HG03571 (cell line): ENCODE results near the gene ZNF692.

Experiments used
- ATAC-seq: cut with Tn5 transposase; IDR thresholded peaks from one replicate; pipeline ENCODE4 v1.9.1; 2021; ENCODE audit not compliant: unreplicated experiment

The ZNF692 gene

GRCh38 chr1:248825909-248826760 lies 32.8 kb downstream of the ZNF692 start, which contains the start of gene SH3BP5L:
Gene SH3BP5L (minus strand): TSS chr1:248825915. CDS start chr1:248824935, 980 bp downstream.
- ATAC-seq, result peak; percentile 93

DNA sequence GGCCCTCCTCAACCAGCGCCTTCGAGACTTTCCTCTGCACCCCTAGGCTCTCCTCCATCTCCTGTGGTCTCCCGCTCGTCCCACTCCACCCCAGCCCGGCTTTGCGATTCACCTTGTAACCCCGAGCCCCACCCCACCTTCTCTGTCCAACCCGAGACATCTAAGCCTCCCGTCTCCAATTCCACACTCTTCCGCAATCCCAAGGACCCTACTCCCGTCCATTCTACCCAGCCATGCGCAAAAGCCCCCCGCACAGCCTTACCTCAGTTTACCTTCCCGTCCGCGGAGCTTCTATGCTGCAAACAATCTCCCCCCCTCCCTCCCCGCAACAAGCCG lies 33.3 kb downstream of the ZNF692 start:
- no peak for ATAC-seq

DNA sequence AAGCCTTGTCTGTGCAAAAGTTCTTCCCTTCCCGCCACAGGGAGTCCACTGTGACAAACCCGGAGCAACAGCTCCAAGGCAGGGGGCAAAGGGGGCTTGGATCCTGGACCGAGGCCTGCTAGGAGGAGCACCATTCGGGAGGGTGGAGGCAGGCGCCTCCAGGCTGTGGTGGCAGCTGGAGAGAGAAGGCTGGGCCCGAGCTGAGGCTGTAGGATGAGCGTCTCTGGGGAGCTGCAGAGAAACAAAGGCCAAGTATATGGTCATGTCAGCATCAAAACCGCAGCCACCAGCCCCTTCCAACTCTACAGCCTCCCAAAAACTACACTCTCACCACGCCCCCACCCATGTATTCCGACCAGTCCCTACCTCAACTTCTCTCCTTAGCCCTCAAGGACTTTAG lies 33.7 kb downstream of the ZNF692 start:
- ATAC-seq, result no peak

GRCh38 chr1:248824701-248825100 lies 34.2 kb downstream of the ZNF692 start:
- ATAC-seq, result no peak

DNA sequence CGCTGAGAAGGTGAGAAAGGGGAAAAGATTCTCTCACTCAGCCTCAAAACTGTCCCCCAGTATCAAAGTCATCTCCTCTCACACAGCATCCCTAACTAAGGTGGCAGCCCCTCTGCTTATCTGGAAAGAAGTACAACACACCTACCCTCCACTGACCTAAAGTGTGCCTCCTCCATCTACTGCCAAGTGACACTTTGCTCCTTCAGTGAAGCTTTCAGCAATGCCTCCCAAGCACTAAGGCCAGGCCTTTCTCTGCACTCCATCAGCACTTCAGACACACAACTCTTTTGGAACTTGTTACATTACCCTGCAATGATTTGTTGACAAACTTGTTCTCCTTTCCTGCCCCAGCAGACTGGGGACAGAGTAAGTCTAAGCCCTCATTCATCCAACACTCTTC lies 34.6 kb downstream of the ZNF692 start:
- ATAC-seq, result no peak

DNA sequence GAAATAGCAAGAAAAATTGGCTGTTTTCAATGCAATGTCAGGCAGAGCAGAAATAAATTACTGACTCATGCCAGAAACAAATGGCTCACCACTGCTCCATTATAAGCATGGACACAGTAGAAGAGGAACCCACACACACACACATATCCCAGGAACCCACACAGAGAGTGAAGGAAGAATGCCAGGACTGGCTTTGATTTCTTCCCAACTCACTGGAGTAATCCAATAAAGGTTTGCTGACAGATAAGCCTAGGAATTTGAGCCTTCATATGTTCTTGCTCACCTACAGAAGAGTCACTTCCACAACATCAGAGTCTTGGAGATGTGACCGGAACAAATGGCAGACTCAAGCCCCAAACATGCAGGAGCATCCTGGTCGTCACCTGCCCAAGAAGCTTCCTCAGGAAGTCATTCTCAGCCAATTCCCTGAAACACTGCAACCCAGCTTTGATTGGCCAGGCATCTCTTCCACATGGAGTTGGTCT lies 35.3 kb downstream of the ZNF692 start:
- ATAC-seq, result no peak

- ATAC-seq, result peak; percentile 20
Observed at GRCh38 chr1:248822148-248823032, 36.5 kb downstream of the ZNF692 start.

DNA sequence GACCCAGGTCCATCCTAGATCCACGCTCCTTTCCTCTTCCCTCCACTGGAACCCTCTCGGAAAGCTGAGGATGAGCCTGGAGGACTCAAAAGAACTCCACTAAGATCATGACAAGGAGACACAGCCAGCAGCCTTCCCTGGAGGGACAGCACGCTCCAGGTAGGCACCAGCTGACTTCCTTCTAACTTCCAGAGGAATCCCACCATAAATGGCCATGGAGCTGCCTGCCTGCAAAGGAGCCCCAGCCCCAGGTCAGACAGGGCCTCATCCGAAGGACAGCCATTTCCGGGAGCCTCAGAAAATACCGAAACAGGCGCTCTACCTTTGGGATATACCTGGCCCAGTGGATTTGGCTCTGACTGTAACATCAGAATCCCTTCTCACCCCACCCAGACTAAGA lies 37.2 kb downstream of the ZNF692 start:
- no peak for ATAC-seq

DNA sequence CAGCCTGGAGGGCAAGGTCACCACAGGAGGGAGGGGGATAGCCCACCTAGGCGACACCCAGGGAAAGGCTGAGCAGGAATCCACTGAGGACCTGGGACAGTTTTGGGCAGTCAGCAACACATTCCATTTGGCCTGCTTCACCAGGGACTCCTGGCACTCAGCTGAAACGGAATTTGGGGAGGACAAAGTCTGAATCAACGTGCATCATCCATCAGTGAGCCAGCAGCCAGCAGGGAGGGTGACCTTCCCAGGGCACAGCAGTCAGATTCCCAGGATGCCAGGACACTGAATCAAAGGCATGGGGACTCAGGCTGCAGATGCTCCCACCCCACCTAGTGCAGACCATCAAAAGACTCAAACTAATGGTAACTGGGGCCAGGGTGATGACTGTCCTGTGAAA lies 37.8 kb downstream of the ZNF692 start:
- ATAC-seq, result no peak

GRCh38 chr1:248820041-248820585 lies 38.8 kb downstream of the ZNF692 start:
- ATAC-seq, result no peak

- ATAC-seq, result no peak
Observed at GRCh38 chr1:248818505-248819374, 40.1 kb downstream of the ZNF692 start.

DNA sequence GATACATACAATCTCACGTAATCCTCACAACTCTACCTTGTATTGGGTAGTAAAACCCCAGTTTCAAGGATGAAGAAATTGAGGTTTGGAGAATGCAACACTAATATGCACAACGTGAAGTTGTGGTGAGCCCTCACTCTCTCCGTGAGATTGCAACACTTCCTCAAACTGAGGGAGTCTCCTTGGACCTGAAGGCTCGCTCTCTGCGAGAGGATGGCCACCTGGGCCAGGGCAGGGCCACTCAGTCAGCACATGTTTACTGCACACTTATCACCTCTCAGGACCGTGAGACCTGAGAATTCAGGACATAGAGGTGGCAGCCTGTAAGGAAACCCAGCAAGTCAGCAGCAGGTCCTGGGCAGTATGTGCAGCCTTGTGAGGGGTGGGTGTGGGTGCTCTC lies 41.8 kb downstream of the ZNF692 start:
- ATAC-seq, result no peak

- ATAC-seq, result no peak
Observed at GRCh38 chr1:248816042-248816851, 42.6 kb downstream of the ZNF692 start.

GRCh38 chr1:248815407-248816034 lies 43.4 kb downstream of the ZNF692 start:
- ATAC-seq, result no peak

DNA sequence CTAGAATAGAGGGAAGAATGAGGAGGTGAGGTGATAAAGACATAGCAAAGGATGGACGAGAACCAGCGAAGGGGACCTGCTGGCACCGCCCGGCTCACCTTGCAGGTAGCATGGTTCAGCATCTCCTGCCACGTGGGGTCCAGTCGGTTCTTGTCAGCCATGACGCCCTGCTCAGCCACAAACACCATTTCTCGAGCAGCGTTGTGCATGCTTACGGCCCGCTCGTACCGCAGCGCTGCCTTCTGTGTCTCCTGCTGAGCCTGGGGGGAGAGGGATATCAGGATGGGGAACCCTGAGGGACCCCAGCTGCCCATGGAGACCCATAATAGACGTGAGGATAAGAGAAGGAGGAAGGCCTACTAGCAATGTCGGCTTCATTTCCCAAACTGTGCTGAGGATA lies 44.5 kb downstream of the ZNF692 start:
- no peak for ATAC-seq

DNA sequence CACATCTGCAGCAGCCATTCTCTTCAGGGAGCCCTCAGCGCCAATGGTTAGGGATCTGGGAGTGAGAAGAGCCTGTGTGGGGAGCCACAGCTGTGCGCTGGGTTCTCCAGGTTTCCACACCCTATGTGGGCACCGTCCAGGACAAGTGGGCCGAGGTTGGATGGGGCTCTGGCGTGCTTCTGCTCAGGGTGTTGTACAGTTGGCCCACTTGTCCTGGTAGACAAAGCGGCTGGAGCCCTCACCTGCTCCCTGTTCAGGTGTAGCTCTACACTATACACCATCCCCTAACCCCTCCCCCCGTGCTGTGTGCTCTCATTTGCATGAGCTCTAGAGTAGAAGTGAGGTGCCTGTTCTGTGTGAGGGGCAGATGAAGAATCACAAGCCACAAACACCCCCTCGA lies 45.3 kb downstream of the ZNF692 start:
- ATAC-seq, result no peak

DNA sequence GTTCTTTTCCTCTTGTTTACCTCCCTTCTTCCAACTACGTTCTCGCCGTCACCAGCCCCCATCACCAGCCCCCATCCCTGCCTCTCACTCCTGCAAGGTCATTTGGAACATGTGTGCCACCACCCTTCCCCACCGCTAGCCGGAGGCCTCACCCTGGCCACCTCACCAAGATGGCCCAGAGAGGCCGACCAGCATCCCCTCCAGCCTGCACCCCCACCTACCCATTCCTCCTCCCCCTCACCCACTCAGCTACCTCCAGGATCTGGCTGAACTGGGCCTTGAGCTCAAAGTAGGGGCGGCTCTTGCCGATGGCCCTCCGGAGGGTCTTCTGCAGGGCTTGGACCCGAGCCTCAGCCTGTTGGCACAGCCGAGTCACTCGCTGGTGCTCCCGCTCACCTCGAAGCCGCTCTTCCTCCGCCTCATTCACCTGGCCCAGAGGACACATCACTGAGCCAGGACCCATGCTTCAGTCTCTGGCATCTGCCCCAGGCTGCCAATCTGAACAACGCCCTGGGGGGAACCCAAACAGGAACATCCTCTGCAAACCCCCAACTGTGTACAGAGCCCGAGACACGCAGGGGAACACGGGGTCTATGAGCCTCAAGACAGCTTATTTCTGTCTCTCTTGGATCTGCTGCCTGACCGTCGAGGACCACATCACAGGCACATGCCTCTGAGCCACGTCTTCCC lies 46.0 kb downstream of the ZNF692 start:
- no peak for ATAC-seq
